Mesangial cell (primary cell): ENCODE results near the gene HSPA4. TPM values are rescaled to one million over a fixed set of nuclear protein-coding genes. Genes with fewer than 3 reads are reported as not detected.

Source experiments
- total RNA-seq: library from RNA; depleted of rRNA; stranded (reverse); fragments of >200 nt; gene quantifications from 2 replicates; pipeline ENCODE4 v1.2.3, GENCODE V29; 2015

The HSPA4 gene
- 40.3 and 55.4 TPM in 2 replicates for total RNA-seq

DNA sequence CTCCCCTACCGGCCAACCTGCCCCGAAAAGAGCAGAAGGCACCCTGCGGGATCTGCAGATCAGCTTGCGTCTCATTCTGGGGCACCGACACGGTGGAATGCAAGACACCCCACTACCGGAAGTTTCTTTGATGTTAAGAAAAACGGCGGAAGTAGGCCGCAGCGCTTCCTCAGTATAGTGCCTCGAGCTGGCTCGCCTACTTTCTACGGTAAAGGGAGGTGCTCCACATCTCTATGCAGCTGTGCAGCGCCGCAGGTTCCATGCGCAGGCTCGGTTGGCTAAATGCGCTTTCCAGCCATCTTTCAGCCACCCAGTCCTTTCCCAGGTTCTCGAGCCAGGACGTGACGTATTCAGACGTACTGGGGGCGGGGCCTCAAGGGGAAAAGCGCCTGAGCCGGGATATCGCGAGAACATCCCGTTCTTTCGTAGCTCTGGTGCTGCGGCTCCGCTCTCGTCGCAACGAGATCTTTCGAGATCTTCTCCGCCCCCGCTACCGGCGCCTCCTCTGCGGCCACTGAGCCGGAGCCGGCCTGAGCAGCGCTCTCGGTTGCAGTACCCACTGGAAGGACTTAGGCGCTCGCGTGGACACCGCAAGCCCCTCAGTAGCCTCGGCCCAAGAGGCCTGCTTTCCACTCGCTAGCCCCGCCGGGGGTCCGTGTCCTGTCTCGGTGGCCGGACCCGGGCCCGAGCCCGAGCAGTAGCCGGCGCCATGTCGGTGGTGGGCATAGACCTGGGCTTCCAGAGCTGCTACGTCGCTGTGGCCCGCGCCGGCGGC, at the start of gene HSPA4:
TSS of gene HSPA4 (plus strand) at position 472 of the 775 bp plus-strand sequence. CDS start at position 710, 238 bp downstream.

DNA sequence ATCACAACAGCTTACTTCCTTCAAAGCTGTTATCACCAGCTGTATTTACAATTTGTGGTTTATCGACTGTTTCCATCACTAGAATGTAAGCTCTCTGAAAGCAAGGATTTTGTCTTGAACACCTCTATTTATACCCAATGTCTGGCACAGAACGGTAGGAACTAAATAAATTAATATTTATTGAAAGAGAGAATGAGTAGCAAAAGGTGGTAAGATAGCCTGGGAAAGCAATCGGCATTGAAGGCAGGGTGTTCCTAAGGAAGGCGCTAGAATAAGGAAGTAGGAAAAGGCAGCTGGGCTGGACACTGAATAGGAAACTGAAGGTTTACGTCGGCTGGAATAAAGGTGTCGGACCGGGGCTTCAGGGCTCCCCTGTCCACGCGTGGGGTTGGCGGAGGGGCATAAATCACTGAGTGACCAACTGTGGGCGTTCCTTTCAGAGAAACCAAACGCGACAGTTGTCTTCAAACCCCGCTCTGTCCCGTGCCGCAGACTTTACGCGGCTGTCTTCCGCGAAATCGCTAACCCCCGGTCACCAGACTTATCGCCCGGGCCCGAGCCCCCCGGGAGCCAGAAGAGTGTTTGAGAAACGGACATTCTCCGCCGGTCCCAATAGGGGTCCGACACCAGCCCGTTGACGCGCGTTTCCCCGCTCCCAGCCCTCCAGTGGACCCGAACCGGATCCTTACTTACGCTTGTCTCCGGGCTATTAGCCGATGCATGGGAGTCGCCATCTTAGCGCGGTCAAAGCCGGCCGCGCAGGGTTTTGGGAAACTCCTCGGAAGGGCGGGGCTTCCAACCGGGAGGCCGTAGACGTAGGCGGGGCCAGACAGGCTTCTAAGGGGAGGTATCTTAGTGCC, 25.8 kb upstream of the HSPA4 start, which contains the start of gene ZCCHC10:
TSS of gene ZCCHC10 (minus strand) at position 746 of the 860 bp plus-strand sequence. CDS start at position 734, 12 bp downstream.

Other genes starting within 250 kb of the HSPA4 start
- gene SOWAHA, start 238.7 kb upstream of the HSPA4 start, total RNA-seq: 0.16 and 0.63 TPM in 2 replicates
- 5.4 and 8.2 TPM in 2 replicates for gene SHROOM1, start 221.4 kb upstream of the HSPA4 start, total RNA-seq
- gene GDF9, start 185.5 kb upstream of the HSPA4 start, total RNA-seq: 0.38 TPM in 1 of 2 replicates, not detected in the other
- gene UQCRQ, start 185.4 kb upstream of the HSPA4 start, total RNA-seq: 208 and 231 TPM in 2 replicates
- gene LEAP2, start 178.3 kb upstream of the HSPA4 start, total RNA-seq: 0.16 TPM in 1 of 2 replicates, not detected in the other
- gene AFF4, start 88.4 kb upstream of the HSPA4 start, total RNA-seq: 37.3 and 46.4 TPM in 2 replicates
- gene ZCCHC10, start 25.5 kb upstream of the HSPA4 start, total RNA-seq: 8.8 and 20.8 TPM in 2 replicates